ENCODE measurements around the gene FRMD8. TPM values are rescaled to one million over a fixed set of nuclear protein-coding genes. Genes with fewer than 3 reads are reported as not detected.

Gene FRMD8
- total RNA-seq, 2 donors from 2014 or later, result 20.0 to 46.8 TPM

DNA sequence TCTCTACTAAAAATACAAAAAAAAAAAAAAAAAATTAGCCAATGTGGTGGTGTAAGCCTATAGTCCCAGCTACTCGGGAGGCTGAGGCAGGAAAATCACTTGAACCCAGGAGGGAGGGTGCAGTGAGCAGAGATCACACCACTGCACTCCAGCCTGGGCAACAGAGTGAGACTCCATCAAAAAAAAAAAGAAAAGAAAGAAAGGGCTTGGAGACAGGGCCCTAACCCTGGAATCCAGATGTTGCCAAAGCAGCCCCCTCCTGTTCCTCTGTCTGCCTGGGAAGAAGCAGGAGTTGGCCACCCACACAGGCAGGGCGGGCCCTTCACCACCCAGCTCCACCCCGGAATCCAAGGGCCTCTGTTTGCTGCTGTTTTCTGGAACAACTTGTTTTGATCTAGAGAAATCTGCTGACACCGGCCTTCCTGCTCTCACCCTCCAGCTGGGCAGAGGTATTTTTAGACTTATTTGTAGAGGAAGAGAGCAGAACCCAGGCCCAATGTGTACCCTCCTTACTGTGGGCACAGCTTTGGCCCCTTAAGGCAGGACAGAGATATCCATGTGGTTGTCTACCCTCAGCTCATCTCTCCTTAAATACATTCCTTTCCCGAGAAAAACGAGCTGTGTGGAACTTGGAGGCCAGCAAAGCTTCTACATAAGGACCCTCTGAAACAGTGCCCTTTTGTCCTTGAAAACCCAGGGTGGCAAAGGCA lies 33.5 kb downstream of the FRMD8 start:
- peak; percentile 93 to 98 (median 96) for DNase-seq
- peak; percentile 35 for ATAC-seq
- Histone ChIP-seq H3K27ac (peak overlapping the region; percentile 98 to 100 (median 100)), H3K9me3 (no peaks in the 10 kb centered on the region), H3K36me3 (replicated peaks in 1 of 2; ENCODE audit: insufficient read depth in 1 of 2, low read depth in 2 of 2) (no peaks in the 10 kb centered on the region), H3K4me1 (peaks cover 57% of the 10 kb centered on the region), H3K4me3 (no peak overlapping the region), H3K27me3 (no peaks in the 10 kb centered on the region)
- TF ChIP-seq CTCF (IDR thresholded peaks at IDR 0.05), result no peak
- no peak for TF ChIP-seq POLR2A (IDR thresholded peaks at IDR 0.05)
- 1 to 3% methylated on average over 6 of the region's 6 CpGs for WGBS, 2 donors
- intact Hi-C loops (cut with DNase I), result loop anchor here (10.0 kb wide), 2 partner anchors 45 to 95 kb away; no protein-coding TSS in a partner anchor

DNA sequence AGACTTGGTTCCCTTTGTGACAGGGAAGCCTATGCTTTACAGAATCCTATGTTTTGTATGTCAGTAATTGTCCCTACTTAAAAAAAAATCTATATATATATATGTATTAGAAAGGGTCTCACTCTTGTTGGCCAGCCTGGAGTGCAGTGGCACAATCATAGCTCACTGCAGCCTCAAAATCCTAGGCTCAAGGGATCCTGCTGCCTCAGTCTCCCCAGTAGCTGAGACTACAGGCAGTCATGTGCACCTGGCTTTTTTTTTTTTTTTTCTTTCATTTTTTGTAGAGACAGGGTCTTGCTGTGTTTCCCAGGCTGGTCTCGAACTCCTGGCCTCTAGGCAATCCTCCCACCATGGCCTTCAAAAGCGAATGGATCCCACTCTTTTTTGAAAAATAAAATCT lies 34.1 kb downstream of the FRMD8 start:
- WGBS, 2 donors, result 22 to 29% methylated on average over 2 of the region's 2 CpGs

GRCh38 chr11:65420979-65421793 lies 34.7 kb downstream of the FRMD8 start:
- H3K4me3 ChIP-seq, result peak overlapping the region in 1 of 2 donors; percentile 83
- H3K9me3 ChIP-seq, result no peaks in the 10 kb centered on the region
- TF ChIP-seq CTCF (IDR thresholded peaks at IDR 0.05) (no peak), POLR2A (IDR thresholded peaks at IDR 0.05) (no peak)
- intact Hi-C loops (cut with DNase I), result no loop called here
- 2 to 3% methylated on average over 12 to 15 of the region's 15 CpGs for WGBS, 2 donors
- peak; percentile 93 to 98 (median 96) for DNase-seq
- peak overlapping the region; percentile 98 to 100 (median 100) for H3K27ac ChIP-seq
- no peaks in the 10 kb centered on the region for H3K36me3 ChIP-seq (replicated peaks in 1 of 2; ENCODE audit: insufficient read depth in 1 of 2, low read depth in 2 of 2)
- peaks cover 51% of the 10 kb centered on the region for H3K4me1 ChIP-seq
- H3K27me3 ChIP-seq, result no peaks in the 10 kb centered on the region
- ATAC-seq, result peak; percentile 50

More for the DNA sequence above, 34.1 kb downstream of the FRMD8 start:
- Histone ChIP-seq H3K9me3 (no peaks in the 10 kb centered on the region), H3K4me3 (no peak overlapping the region), H3K27ac (peak overlapping the region; percentile 98 to 100 (median 100)), H3K4me1 (peaks cover 57% of the 10 kb centered on the region), H3K27me3 (no peaks in the 10 kb centered on the region), H3K36me3 (replicated peaks in 1 of 2; ENCODE audit: insufficient read depth in 1 of 2, low read depth in 2 of 2) (no peaks in the 10 kb centered on the region)
- intact Hi-C loops (cut with DNase I), result no loop called here
- no peak for ATAC-seq
- peak in 2 of 4 donors; percentile 11 to 13 for DNase-seq
- no peak for TF ChIP-seq POLR2A (IDR thresholded peaks at IDR 0.05)
- TF ChIP-seq CTCF (IDR thresholded peaks at IDR 0.05), result no peak

GRCh38 chr11:65421794-65422632 lies 35.6 kb downstream of the FRMD8 start:
- intact Hi-C loops (cut with DNase I), result no loop called here

More at GRCh38 chr11:65421794-65422632, 35.6 kb downstream of the FRMD8 start:
- ATAC-seq, result peak; percentile 48
- Histone ChIP-seq H3K27ac (peak overlapping the region; percentile 98 to 100 (median 100)), H3K4me3 (peak overlapping the region in 1 of 2 donors; percentile 83), H3K36me3 (replicated peaks in 1 of 2; ENCODE audit: insufficient read depth in 1 of 2, low read depth in 2 of 2) (no peaks in the 10 kb centered on the region), H3K27me3 (no peaks in the 10 kb centered on the region), H3K9me3 (no peaks in the 10 kb centered on the region), H3K4me1 (peaks cover 49% of the 10 kb centered on the region)
- TF ChIP-seq POLR2A (IDR thresholded peaks at IDR 0.05) (no peak), CTCF (IDR thresholded peaks at IDR 0.05) (peak in 1 of 7 experiments; percentile 6)
- peak; percentile 98 to 99 (median 98) for DNase-seq
- 0 to 1% methylated on average over 14 to 68 of the region's 68 CpGs for WGBS, 2 donors

Measured in body of pancreas (tissue), 4 donors.